NCI-H2029 (cell line): ENCODE measurements around the gene ADGRL4.
"Not testable (repeated sequence)": the region's sequence is repeated elsewhere in the genome, so short reads cannot be mapped to it uniquely, and the experiment has no call there.

ENCODE experiments used
- DNase-seq: peaks from one replicate; lab custom pipeline; 2025; lab: John Stamatoyannopoulos, UW

ADGRL4 gene

GRCh38 chr1:79006564-79006963, at the start of gene ADGRL4:
Gene ADGRL4 (minus strand): TSS chr1:79006730. CDS start chr1:79006654, 76 bp downstream.
- no peak for DNase-seq

DNA sequence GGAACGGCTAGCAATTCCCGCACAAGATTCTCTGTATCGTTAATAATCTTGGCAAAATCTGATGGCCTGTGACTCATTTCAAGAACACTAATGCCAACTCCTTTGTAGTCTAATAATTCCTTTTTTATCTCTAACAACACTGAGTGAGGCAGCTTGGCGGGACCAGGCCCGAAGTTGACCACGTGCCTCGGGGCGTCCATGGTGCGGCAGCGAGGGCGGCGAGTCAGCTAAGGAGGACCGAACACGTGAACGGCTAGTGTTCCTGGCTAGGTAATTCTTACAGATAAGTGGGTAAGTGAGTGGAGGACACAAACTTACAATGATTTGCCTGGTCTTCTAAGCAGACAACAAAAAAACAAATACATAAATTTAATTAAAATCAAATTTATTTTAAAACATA, 49.3 kb upstream of the ADGRL4 start:
- DNase-seq: no peak

DNA sequence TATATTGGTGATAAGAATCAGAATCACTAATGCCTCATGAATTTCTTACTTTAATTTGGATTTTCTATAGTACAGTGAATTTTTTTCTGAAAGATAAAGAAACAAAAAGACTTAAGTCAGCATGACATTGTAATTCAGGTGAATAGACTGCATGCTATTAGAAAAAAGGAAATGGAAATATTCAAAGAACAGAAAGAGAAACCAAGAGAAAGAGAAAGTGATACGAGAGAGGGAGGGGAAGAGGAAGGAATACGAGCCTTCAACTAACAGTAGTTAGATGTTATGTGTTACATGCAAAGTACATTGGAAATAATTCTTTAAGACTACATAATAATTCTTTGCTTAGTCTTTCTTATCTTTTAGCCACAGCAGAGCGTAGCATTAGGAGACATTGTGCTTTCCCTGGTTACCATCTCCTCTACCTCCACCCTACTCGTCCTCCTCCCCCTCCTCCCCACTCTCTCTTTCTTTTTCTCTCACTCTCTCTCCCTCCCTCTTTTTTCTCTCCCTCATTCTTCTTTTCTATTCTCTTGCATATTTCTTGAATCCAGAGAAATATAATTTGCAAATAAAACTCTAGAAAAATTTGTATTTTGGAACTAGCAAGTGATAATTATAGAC, 46.4 kb upstream of the ADGRL4 start:
- no peak for DNase-seq

DNA sequence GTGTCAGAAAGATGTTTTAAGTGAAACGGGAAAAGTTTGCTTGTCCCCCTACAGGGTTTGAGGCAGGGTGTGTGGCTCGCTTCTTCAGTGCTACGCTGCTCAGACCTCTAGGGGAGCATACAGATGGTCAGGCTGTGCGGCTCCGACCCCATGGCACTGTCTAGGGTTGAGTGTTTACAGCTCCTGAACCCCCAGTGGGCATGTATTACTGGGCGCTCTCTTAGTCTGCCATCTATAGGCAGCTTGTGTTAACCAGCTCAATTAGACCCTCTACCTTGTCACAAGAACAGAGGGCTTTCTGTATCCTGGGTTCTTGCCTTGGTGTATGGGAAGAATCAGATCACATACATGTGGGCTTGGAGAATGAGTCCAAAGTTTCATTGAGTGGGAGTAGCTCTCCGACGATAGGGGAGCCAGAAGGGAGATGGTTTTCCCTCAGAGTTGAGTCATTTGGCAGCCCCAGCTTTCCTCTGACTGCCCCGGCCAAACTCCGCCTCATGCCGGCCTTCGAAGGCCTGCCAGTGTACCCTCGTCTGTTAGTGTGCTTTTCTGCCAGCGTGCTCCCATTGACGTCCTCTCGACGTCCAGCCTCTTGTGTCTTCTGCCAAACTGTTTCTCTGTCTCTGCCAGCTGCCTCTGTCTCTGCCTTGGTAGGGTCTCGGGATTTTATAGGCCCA, 38.6 kb upstream of the ADGRL4 start:
- DNase-seq: no peak

DNA sequence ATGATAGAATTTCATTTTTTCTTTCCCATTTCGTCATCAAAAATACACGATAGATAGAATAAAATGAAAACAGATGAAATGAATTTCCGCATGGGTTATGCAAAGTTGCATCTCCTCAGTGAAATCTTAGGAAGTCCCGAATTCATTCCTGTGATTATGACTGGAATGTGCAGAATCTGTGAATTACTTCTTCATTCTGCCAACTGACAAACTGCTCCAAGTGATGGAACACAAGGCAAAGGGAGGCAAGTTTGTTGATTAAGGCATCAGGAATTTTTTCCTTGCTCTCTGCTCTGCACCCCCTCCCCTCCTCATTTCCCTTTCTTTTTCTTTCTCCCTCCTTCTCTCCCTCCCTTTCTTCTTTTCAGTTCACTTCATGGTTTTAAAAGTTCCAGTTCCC, 37.0 kb upstream of the ADGRL4 start:
- no peak for DNase-seq

DNA sequence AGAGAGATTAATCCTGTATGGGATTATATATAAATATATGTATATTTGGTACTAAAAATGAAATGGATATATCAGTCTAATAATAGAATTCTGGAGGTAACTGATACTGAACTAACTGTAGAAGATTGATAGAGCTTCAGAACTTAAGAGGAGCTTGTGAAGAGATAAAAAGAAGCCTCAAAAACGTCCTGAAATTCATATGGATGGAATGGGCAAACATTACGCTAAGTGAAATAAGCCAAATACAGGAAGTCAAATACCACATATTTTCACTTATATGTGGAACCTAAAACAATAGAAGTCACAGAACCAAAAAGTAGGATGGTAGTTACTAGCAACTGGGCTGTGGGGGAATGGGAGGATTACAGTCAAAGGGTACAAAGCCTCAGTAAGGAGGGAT, 36.0 kb upstream of the ADGRL4 start:
- no peak for DNase-seq

GRCh38 chr1:79042117-79042516, 35.6 kb upstream of the ADGRL4 start:
- no peak for DNase-seq

DNA sequence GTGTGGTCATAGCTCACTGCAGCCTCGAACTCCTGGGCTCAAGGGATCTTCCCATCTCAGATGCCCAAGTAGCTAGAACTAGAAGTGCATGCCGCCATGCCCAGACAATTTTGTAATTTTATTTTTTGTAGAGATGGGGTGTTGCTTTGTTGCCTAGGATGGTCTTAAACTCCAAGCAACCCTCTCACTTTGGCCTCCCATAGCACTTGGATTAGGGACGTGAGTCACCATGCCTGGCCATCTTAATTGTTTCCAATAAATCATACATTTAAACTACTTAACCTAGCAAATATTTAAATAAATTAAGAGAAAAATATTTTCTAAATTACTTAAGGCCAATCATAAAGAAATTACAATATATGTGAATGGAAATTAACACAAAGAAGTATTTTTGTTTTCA, 35.1 kb upstream of the ADGRL4 start:
- no peak for DNase-seq

DNA sequence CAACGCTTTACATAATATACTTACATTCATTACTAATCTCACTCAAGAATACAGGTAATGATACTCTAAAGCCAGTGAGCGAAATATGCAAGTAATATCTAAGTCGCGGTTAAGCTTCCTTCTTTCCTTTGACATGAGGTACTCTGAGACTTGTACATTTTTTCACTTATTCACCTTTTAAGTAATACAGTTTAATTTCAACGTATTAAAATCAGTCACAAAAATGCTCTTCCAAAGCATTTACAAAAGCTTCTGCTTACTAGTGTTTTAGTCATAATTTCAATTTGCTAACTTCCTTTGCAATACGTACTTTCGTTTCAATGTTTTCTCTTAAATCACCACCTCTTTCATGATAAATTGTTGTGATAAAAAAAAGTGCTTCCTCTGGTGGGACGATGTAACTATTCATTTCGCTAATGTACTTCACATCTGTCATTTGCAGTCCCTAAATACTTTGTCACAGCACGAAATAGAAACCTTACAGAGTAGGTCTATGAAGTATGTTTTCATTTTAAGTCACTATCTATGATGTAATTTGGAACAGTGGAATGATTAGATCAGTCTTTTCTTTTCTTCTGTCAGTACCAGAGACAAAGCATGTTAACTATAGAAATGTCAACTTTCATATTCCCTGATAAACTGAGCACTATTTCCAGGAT, 34.0 kb upstream of the ADGRL4 start:
- DNase-seq: no peak

DNA sequence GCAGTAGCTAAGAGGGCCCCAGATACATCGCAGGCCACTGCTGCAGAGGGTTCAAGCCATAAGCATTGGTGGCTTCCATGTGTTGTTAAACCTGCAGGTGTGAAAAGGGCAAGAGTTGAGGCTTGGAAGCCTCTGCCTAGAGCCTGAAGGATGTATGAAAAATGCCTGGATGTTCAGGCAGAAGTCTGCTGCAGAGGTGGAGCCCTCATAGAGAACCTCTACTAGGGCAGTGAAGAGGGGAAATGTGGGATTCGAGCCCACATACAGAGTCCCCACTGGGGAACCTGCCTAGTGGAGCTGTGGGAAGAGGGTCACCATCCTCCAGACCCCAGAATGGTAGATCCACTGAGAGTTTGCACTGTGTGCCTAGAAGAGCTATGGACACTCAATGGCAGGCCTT, 30.6 kb upstream of the ADGRL4 start:
- no peak for DNase-seq

DNA sequence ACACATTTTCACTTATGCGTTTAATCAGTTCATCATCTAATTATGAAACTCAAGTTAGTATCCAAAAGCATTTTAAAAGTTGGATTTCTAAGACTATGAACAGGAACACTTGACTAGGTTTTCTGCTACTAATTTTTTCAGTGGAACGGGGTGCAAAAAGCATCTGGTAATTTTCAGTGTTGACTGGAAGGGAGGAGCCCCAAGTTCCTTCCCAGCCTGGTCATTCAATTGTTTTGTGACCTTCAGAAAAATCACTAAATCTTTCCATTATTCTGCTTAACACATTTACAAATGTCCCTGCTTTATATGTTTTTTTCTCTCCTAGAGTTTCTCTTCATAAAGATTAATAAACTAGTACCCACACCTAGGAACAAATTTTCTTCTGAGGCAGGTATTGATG, 6.0 kb upstream of the ADGRL4 start:
- DNase-seq: no peak

DNA sequence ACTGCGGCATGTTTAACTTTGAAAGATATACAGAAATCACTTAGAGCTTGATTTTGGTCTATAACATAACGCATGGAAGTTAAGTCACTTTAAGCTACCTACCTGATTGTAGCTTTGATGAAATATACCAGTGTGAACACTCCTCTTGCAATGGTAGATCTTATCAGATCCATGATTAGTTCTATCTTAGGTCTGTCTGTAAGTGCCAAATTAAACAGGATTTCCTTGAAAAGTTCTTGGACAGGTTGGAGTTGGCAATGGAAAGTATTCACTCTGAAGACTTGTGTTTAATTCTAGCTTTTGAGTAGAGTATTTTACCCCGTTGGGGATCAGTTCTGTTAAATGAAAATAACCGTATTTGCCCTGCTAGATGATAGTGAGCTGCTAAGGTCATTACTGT, 4.1 kb upstream of the ADGRL4 start:
- DNase-seq: no peak

DNA sequence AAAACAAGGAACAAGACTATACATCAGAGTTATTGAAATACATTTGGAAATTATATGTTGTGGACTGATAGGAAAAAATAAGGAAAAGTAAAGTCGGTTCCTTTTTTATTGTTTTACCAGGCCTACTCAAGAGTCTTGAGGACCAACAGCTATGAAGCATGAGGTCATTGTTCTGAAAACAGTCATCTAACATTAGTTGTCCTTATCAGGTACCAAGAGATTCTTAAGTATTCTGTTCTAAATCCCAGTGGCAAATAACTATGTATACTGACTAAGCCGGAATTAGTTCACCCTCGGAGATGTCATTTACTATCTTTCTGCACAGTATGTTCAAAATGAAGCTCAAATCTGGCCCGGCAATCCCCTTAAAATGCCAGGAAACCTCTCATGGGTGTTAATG, 585 bp downstream of the ADGRL4 start:
- no peak for DNase-seq

GRCh38 chr1:79004916-79005315, 1.6 kb downstream of the ADGRL4 start:
- DNase-seq: no peak

DNA sequence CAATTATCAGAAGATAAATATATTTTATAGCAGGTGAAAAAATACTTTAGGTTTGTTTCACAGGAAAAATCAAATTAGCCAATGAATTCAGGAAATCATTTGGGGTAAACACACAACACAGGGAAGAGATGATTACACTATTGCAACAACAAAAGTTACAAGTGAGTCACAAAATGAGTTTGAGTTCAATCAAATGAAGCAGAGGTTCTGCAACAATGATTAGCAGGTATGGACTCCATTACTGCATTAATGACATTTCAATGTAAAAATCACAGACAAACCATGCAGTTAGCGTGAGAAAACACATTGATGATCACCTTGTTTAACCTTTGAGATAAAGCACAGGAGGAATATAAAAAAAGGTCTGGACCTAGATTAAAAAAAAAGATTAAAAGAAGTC, 9.7 kb downstream of the ADGRL4 start:
- no peak for DNase-seq

DNA sequence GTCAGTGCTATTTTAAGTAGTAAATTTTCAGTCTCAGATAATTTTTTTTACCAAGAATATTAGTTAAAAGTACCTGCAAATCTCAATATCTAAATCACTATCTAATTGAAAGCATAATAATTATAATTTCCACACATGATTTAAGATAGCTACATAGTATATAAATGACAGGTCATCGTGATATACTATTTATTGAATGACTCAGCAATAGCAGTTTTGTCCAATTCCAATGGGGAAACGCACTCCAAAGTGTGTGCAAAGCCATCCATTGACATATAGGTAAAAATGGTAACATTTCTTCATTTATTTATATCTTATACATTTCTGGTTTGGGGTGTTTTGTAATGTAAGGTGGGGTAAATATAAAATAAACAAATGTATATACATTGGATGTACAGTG, 19.5 kb downstream of the ADGRL4 start:
- DNase-seq: no peak

- DNase-seq: no peak
Measured at GRCh38 chr1:78980511-78980910, 26.0 kb downstream of the ADGRL4 start.

- DNase-seq: no peak
Measured at GRCh38 chr1:78972723-78973122, 33.8 kb downstream of the ADGRL4 start.

- not testable (repeated sequence) for DNase-seq
Measured at GRCh38 chr1:78967091-78967490, 39.4 kb downstream of the ADGRL4 start.

DNA sequence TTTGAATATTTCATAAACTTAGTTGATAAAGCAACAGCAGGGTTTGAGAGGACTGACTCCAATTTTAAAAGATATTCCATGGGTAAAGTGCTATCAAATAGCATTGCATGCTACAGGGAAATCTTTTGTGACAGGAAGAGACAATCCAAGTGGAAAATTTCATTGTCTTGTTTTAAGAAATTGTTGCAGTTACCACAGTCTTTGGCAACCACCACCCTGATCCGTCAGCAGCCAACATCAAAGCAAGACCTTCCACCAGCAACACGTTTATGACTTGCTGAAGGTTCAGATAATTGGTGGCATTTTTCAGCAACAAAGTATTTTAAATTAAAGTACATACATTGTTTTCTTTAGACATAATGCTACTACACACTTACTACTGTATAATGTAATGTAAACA, 47.8 kb downstream of the ADGRL4 start:
- no peak for DNase-seq

- DNase-seq: no peak
Measured at GRCh38 chr1:78950826-78951225, 55.7 kb downstream of the ADGRL4 start.

- DNase-seq: no peak
Measured at GRCh38 chr1:78949227-78949626, 57.3 kb downstream of the ADGRL4 start.

DNA sequence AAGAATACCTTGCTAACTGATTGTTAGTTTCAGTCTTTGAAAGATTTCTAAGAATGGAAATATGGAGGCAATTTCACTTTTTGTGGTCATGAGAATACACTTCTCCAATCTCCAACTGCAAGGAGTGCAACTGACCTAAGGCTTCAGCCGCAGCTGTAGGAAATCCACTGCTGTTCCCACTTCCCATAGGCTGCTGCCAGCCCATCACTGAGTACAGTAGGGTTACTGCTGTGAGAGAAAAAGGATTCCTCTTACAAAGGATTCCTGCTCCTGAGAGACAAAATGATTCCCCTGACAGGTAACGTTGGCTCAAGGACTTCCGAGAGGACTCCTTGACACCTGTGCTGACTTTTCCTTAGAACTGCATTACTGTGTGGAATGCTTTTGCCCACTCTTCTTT, 87.4 kb downstream of the ADGRL4 start:
- DNase-seq: no peak

DNA sequence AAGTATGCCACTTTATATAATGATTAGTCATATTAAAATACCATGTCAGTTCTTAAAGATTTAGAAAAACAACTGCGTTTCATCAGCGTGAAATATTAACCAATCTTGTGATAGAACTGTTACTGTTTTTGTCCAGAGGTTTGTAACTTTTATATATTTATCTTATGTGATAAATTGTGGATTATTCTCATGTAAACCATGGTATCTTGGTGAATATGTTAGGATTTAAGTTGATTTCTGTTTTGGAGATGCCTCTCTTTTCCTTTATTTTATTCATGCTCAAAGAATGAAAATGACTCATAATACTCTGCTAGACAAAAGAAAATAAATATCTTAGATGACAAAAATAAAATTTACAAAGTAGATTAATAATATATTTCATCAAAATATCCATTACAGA, 88.4 kb downstream of the ADGRL4 start:
- no peak for DNase-seq
